ENCODE data around the gene MLX.

MLX gene

DNA sequence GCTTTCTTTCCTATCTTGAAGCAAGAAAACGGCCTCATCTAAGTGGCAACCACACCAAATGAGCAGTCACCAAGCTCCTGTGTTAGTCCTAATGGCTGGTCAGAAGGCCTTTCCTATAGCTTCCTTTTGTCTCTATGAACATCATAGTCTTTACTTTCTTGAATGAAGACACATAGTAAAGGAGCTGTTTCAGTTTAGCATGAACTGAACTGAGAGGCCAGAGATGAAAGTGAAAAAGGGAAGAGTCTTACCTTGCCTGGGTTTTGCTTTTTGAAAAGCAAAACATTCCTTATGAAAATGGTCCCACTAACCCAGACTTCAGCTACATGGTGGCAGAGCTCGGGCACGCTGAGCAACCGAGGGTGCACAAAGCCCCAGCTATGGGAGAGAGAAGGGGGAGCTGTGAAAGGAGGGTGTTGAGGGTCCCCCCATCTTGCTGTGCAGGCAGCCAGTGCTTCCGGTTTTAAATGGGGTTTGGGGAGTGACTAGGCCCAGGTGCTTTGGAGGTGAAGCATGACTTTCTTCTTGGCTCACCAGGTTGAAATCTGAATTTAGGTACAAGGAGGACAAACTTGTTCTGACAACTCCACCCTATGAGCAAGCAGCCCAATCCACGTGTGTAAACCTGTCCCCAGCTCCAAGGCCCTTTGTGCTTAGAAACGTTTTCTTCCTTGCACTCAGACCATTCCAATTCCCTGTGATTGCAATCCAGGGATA, 19.8 kb downstream of the MLX start:
- Histone ChIP-seq H3K9me3 (replicated peaks; ENCODE audit: insufficient read depth, low read length) (no peaks in the 10 kb centered on the region), H3K9ac (ENCODE audit: low read length) (peak overlapping the region; percentile 21; the same call in 1 of the 2 replicates), H3K4me3 (ENCODE audit: low read length) (peak overlapping the region; percentile 21), H2AFZ (ENCODE audit: low read length) (no peak overlapping the region), H3K27ac (ENCODE audit: low read length) (peak overlapping the region; percentile 72), H4K20me1 (ENCODE audit: insufficient read depth, low read length) (no peaks in the 10 kb centered on the region), H3F3A (ENCODE audit: insufficient read depth, low read length) (peaks cover 32% of the 10 kb centered on the region), H3K9me2 (replicated peaks; ENCODE audit: insufficient read depth, low read length) (no peaks in the 10 kb centered on the region), H3K4me2 (ENCODE audit: low read depth, low read length) (peak overlapping the region; percentile 60), H3K79me2 (ENCODE audit: low read length) (peaks cover 68% of the 10 kb centered on the region), H3K36me3 (replicated peaks; ENCODE audit: insufficient read depth, low read length) (peaks cover 15% of the 10 kb centered on the region), H3K27me3 (replicated peaks; ENCODE audit: insufficient read depth, low read length) (no peaks in the 10 kb centered on the region), H3K4me1 (ENCODE audit: low read length) (peaks cover 44% of the 10 kb centered on the region)
- peak; percentile 71 for DNase-seq
- TF ChIP-seq, protein P1, sequence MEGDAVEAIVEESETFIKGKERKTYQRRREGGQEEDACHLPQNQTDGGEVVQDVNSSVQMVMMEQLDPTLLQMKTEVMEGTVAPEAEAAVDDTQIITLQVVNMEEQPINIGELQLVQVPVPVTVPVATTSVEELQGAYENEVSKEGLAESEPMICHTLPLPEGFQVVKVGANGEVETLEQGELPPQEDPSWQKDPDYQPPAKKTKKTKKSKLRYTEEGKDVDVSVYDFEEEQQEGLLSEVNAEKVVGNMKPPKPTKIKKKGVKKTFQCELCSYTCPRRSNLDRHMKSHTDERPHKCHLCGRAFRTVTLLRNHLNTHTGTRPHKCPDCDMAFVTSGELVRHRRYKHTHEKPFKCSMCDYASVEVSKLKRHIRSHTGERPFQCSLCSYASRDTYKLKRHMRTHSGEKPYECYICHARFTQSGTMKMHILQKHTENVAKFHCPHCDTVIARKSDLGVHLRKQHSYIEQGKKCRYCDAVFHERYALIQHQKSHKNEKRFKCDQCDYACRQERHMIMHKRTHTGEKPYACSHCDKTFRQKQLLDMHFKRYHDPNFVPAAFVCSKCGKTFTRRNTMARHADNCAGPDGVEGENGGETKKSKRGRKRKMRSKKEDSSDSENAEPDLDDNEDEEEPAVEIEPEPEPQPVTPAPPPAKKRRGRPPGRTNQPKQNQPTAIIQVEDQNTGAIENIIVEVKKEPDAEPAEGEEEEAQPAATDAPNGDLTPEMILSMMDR (IDR thresholded peaks at IDR 0.05; ENCODE audit: low read length): no peak
- TF ChIP-seq EZH2 (optimal IDR thresholded peaks at IDR 0.05; ENCODE audit: low read depth, low read length): no peak
- no peak for TF ChIP-seq EZH2phosphoT487 (IDR thresholded peaks at IDR 0.05; ENCODE audit: low read length)

DNA sequence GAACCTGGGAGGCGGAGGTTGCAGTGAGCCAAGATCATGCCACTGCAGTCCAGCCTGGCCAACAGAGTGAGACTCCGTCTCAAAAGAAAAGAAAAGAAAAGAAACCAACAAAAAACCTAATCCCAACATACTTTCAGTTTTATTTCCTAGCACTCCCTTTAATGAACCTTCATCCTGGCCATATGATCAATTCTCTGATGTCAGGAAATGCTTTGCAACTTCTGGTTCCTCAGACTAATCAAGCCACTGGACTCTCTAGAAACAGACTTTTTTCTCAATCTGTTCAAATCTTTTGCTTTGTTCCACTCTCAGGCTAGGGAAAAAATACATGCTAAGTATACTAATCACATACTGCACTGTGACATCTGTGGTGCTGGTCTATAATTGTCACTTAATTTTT, 24.0 kb downstream of the MLX start:
- no peak overlapping the region for H3K4me3 ChIP-seq (ENCODE audit: low read length)
- peaks cover 6% of the 10 kb centered on the region for H3K36me3 ChIP-seq (replicated peaks; ENCODE audit: insufficient read depth, low read length)
- no peak overlapping the region for H2AFZ ChIP-seq (ENCODE audit: low read length)
- peaks cover 28% of the 10 kb centered on the region for H3F3A ChIP-seq (ENCODE audit: insufficient read depth, low read length)
- H3K4me1 ChIP-seq (ENCODE audit: low read length): peaks cover 34% of the 10 kb centered on the region
- H3K9me3 ChIP-seq (replicated peaks; ENCODE audit: insufficient read depth, low read length): no peaks in the 10 kb centered on the region
- TF ChIP-seq, protein P1 (IDR thresholded peaks at IDR 0.05; ENCODE audit: low read length): no peak
- no peak for TF ChIP-seq EZH2phosphoT487 (IDR thresholded peaks at IDR 0.05; ENCODE audit: low read length)
- no peak for TF ChIP-seq EZH2 (optimal IDR thresholded peaks at IDR 0.05; ENCODE audit: low read depth, low read length)
- H3K9ac ChIP-seq (ENCODE audit: low read length): no peak overlapping the region
- no peaks in the 10 kb centered on the region for H3K9me2 ChIP-seq (replicated peaks; ENCODE audit: insufficient read depth, low read length)
- H3K4me2 ChIP-seq (ENCODE audit: low read depth, low read length): no peak overlapping the region
- peaks cover 65% of the 10 kb centered on the region for H3K79me2 ChIP-seq (ENCODE audit: low read length)
- DNase-seq: no peak
- no peaks in the 10 kb centered on the region for H3K27me3 ChIP-seq (replicated peaks; ENCODE audit: insufficient read depth, low read length)
- H4K20me1 ChIP-seq (ENCODE audit: insufficient read depth, low read length): no peaks in the 10 kb centered on the region
- no peak overlapping the region for H3K27ac ChIP-seq (ENCODE audit: low read length)

DNA sequence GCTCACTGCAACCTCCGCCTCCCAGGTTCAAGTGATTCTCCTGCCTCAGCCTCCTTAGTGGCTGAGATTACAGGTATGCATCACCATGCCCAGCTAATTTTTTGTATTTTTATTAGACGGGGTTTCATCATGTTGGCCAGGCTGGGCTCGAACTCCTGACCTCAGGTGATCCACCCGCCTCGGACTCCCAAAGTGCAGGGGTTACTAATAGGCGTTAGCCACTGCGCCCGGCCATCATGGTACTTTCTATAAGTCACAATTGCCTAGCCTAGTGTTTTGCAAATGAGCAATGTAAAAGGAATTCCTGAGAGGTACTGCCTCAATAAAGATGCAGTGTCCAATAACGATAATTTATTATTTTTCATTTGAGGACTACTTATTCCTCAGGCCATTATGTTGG, 24.5 kb downstream of the MLX start:
- Histone ChIP-seq H3K9ac (ENCODE audit: low read length) (no peak overlapping the region), H3K9me2 (replicated peaks; ENCODE audit: insufficient read depth, low read length) (no peaks in the 10 kb centered on the region), H3K4me2 (ENCODE audit: low read depth, low read length) (no peak overlapping the region), H3K27ac (ENCODE audit: low read length) (no peak overlapping the region), H3K9me3 (replicated peaks; ENCODE audit: insufficient read depth, low read length) (no peaks in the 10 kb centered on the region), H3K4me1 (ENCODE audit: low read length) (peaks cover 28% of the 10 kb centered on the region), H4K20me1 (ENCODE audit: insufficient read depth, low read length) (no peaks in the 10 kb centered on the region), H2AFZ (ENCODE audit: low read length) (no peak overlapping the region), H3F3A (ENCODE audit: insufficient read depth, low read length) (peaks cover 23% of the 10 kb centered on the region), H3K79me2 (ENCODE audit: low read length) (peaks cover 66% of the 10 kb centered on the region), H3K36me3 (replicated peaks; ENCODE audit: insufficient read depth, low read length) (peaks cover 6% of the 10 kb centered on the region), H3K27me3 (replicated peaks; ENCODE audit: insufficient read depth, low read length) (no peaks in the 10 kb centered on the region), H3K4me3 (ENCODE audit: low read length) (no peak overlapping the region)
- DNase-seq: no peak
- TF ChIP-seq EZH2 (optimal IDR thresholded peaks at IDR 0.05; ENCODE audit: low read depth, low read length): no peak
- TF ChIP-seq EZH2phosphoT487 (IDR thresholded peaks at IDR 0.05; ENCODE audit: low read length): no peak
- TF ChIP-seq, protein P1 (IDR thresholded peaks at IDR 0.05; ENCODE audit: low read length): no peak
